IMR-90 (cell line): ENCODE results near the gene LDAH. TPM values are rescaled to one million over a fixed set of nuclear protein-coding genes. Genes with fewer than 3 reads are reported as not detected.

Source experiments
- ATAC-seq: fragments of 200-7000 bp; cut with Tn5 transposase; 2 replicates; pipeline ENCODE4 v1.9.1; 2020; ENCODE audit warnings: low read depth, mild to moderate bottlenecking, moderate library complexity
- BruUV-seq: library from RNA; stranded (reverse); fragments of 400-500 nt; replicated peaks from 2 replicates; lab custom pipeline; 2021; lab: Mats Ljungman, UMichigan
- CTCF ChIA-PET: fragments of 300-600 bp; formaldehyde crosslinking; extraction: SDS; loops from one replicate; lab custom pipeline; 2021; ENCODE audit warnings: antibody characterized with exemption; lab: Yijun Ruan, JAX
- POLR2A ChIA-PET: fragments of 300-600 bp; sonication (Branson Sonifier 250); formaldehyde crosslinking; loops from one replicate; lab custom pipeline; 2022; ENCODE audit warnings: antibody characterized with exemption; ENCODE audit not compliant: unreplicated experiment; lab: Charles Lee
- DNase-seq: peaks from one replicate; pipeline ENCODE4 v3.0.0; 2013
- H2AFZ ChIP-seq: replicated peaks from 2 replicates; pipeline ENCODE3; 2013; ENCODE audit warnings: low read length, mild to moderate bottlenecking; ENCODE audit not compliant: poor library complexity
- H2AK5ac ChIP-seq: 2 replicates; pipeline ENCODE4 v1.6.1; 2013; ENCODE audit warnings: low read depth, low read length, inconsistent platforms
- H2AK9ac ChIP-seq: replicated peaks from 2 replicates; pipeline ENCODE3; 2013; ENCODE audit warnings: mild to moderate bottlenecking, low read depth, low read length, moderate library complexity; ENCODE audit not compliant: poor library complexity
- H2BK120ac ChIP-seq: 2 replicates; pipeline ENCODE4 v1.6.1; 2013; ENCODE audit warnings: low read depth, low read length, inconsistent platforms
- H2BK15ac ChIP-seq: 3 replicates; pipeline ENCODE4 v1.6.1; 2013; ENCODE audit warnings: low read depth, low read length, inconsistent platforms
- H2BK20ac ChIP-seq: 2 replicates; pipeline ENCODE4 v1.6.1; 2013; ENCODE audit warnings: low read depth, mild to moderate bottlenecking, inconsistent platforms, low read length, moderate library complexity
- H2BK5ac ChIP-seq: 2 replicates; pipeline ENCODE4 v1.6.1; 2013; ENCODE audit warnings: mild to moderate bottlenecking, low read depth, low read length, inconsistent platforms; ENCODE audit not compliant: poor library complexity, severe bottlenecking
- H3K14ac ChIP-seq: replicated peaks from 2 replicates; pipeline ENCODE4 v1.6.1; 2013; ENCODE audit warnings: low read depth, low read length, inconsistent platforms
- H3K18ac ChIP-seq: 2 replicates; pipeline ENCODE4 v1.6.1; 2013; ENCODE audit warnings: low read depth, low read length, control low read depth
- H3K23ac ChIP-seq: 2 replicates; pipeline ENCODE4 v1.6.1; 2013; ENCODE audit warnings: low read depth, low read length, inconsistent platforms
- H3K27ac ChIP-seq: 2 replicates; pipeline ENCODE4 v1.5.1; 2013; ENCODE audit warnings: mild to moderate bottlenecking, control low read depth, low read length; ENCODE audit not compliant: insufficient read depth
- H3K27me3 ChIP-seq: 2 replicates; pipeline ENCODE4 v1.6.1; 2013; ENCODE audit warnings: low read length; ENCODE audit not compliant: control insufficient read depth, insufficient read depth
- H3K36me3 ChIP-seq: 2 replicates; pipeline ENCODE4 v1.6.1; 2013; ENCODE audit warnings: low read length, mixed read lengths; ENCODE audit not compliant: control insufficient read depth, insufficient read depth
- H3K4ac ChIP-seq: 2 replicates; pipeline ENCODE4 v1.6.1; 2013; ENCODE audit warnings: low read depth, low read length, inconsistent platforms
- H3K4me1 ChIP-seq: 2 replicates; pipeline ENCODE4 v1.6.1; 2013; ENCODE audit warnings: low read length, mixed read lengths; ENCODE audit not compliant: control insufficient read depth, insufficient read depth
- H3K4me2 ChIP-seq: 2 replicates; pipeline ENCODE4 v1.6.1; 2013; ENCODE audit warnings: low read depth, mild to moderate bottlenecking, control low read depth, low read length, moderate library complexity
- H3K4me3 ChIP-seq: 2 replicates; pipeline ENCODE4 v1.5.1; 2013; ENCODE audit warnings: low read depth, mild to moderate bottlenecking, control low read depth, low read length, moderate library complexity; ENCODE audit not compliant: insufficient read depth
- H3K56ac ChIP-seq: 2 replicates; pipeline ENCODE4 v1.6.1; 2013; ENCODE audit warnings: low read length, inconsistent platforms; ENCODE audit not compliant: insufficient read depth; ENCODE audit errors: extremely low read depth
- H3K79me1 ChIP-seq, 2 experiments: 2 replicates each; pipeline ENCODE4 v1.6.1; 2013; ENCODE audit warnings: low read length in 2 of 2, inconsistent platforms in 1 of 2, low read depth in 1 of 2
- H3K9ac ChIP-seq: 2 replicates; pipeline ENCODE4 v1.6.1; 2013; ENCODE audit warnings: low read depth, low read length, control low read depth
- H3K9me1 ChIP-seq: 2 replicates; pipeline ENCODE4 v1.6.1; 2013; ENCODE audit warnings: low read length, inconsistent platforms; ENCODE audit not compliant: insufficient read depth
- H3K9me3 ChIP-seq: 2 replicates; pipeline ENCODE4 v1.6.1; 2013; ENCODE audit warnings: low read length; ENCODE audit not compliant: control insufficient read depth, insufficient read depth
- H4K20me1 ChIP-seq: 2 replicates; pipeline ENCODE4 v1.6.1; 2013; ENCODE audit warnings: low read length, inconsistent platforms; ENCODE audit not compliant: insufficient read depth
- H4K5ac ChIP-seq: 2 replicates; pipeline ENCODE4 v1.6.1; 2013; ENCODE audit warnings: mild to moderate bottlenecking, low read depth, low read length, control low read depth
- H4K8ac ChIP-seq, 2 experiments: 2 replicates each; pipeline ENCODE4 v1.6.1; 2013; ENCODE audit warnings: low read depth in 2 of 2, low read length in 2 of 2, control low read depth in 1 of 2, inconsistent platforms in 1 of 2
- H4K91ac ChIP-seq: 2 replicates; pipeline ENCODE4 v1.6.1; 2013; ENCODE audit warnings: low read depth, low read length, inconsistent platforms; ENCODE audit not compliant: insufficient read depth
- CEBPB ChIP-seq: IDR thresholded peaks from 2 replicates; pipeline ENCODE4 v1.6.1; 2012; ENCODE audit warnings: low read depth, low read length, improper control_type of control experiment
- MXI1 ChIP-seq: IDR thresholded peaks from 2 replicates; pipeline ENCODE4 v1.6.1; 2012; ENCODE audit warnings: low read depth, mild to moderate bottlenecking, low read length, moderate library complexity, borderline replicate concordance
- RCOR1 ChIP-seq: IDR thresholded peaks from 2 replicates; pipeline ENCODE4 v1.6.1; 2012; ENCODE audit warnings: mild to moderate bottlenecking, low read length, improper control_type of control experiment; ENCODE audit not compliant: insufficient replicate concordance
- SMC3 ChIP-seq: fragments of 150-350 bp; IDR thresholded peaks from 2 replicates; pipeline ENCODE4 v1.6.1; 2016; ENCODE audit warnings: low read depth, mild to moderate bottlenecking, antibody characterized with exemption, low read length, moderate library complexity
- USF2 ChIP-seq: fragments of 150-350 bp; IDR thresholded peaks from 2 replicates; pipeline ENCODE4 v1.6.1; 2017; ENCODE audit warnings: mild to moderate bottlenecking, antibody characterized with exemption, low read length, low read depth
- WGBS, 2 experiments: methylation state at CpG; one replicate each; pipeline versions ENCODE4 v1.1.5 to v1.1.7; 2013; ENCODE audit warnings: missing lambda C conversion rate in 2 of 2; ENCODE audit not compliant: insufficient read length in 1 of 2; ENCODE audit errors: extremely low coverage in 2 of 2; 5-methylcytosine and 5-hydroxymethylcytosine counted together
- dilution Hi-C: fragments of 300-500 bp; cut with HindIII; formaldehyde crosslinking; loops from one replicate; pipeline ENCODE4 v1.14.3; 2018; ENCODE audit warnings: low sequenced_read_pairs; ENCODE audit not compliant: unreplicated experiment
- in situ Hi-C: fragments of 300-500 bp; cut with MboI; formaldehyde crosslinking; loops from 3 replicates; pipeline ENCODE4 v1.14.3; 2019; ENCODE audit warnings: low sequenced_read_pairs, inconsistent platforms, mixed read lengths
- intact Hi-C: fragments of 100-400 bp; cut with micrococcal nuclease; formaldehyde crosslinking; loops from 2 replicates; pipeline ENCODE4 v1.10.0; 2022
- polyA plus RNA-seq, 3 experiments: library from polyadenylated mRNA; depleted of rRNA; stranded (reverse); fragments of >200 nt; gene quantifications; 2 replicates each; pipeline ENCODE4 v1.2.3, GENCODE V29; 2012; ENCODE audit warnings: low replicate concordance in 1 of 3
- total RNA-seq: library from RNA; depleted of rRNA; stranded (reverse); fragments of >200 nt; gene quantifications from 2 replicates; pipeline ENCODE4 v1.2.3, GENCODE V29; 2012

The LDAH gene
- total and polyA plus RNA-seq, 2 of the 4 experiments (the other 2 are of a cell fraction): 12.1 to 31.7 TPM

- intact Hi-C loops: no loop called here
- in situ Hi-C loops: no loop called here
These were observed 120.3 kb downstream of the LDAH start for GRCh38 chr2:20702563-20702962.

More at GRCh38 chr2:20702563-20702962, 120.3 kb downstream of the LDAH start:
- dilution Hi-C loops: no loop called here
- ChIA-PET POLR2A (no interaction called here), CTCF (no interaction called here)
- Histone ChIP-seq H3K27ac (no peak overlapping the region), H3K56ac (no peak overlapping the region), H2AK5ac (no peak overlapping the region), H2BK15ac (no peak overlapping the region), H4K20me1 (no peaks in the 10 kb centered on the region; the same call in 1 of the 2 replicates), H2BK5ac (no peak overlapping the region), H3K4me2 (0 out of 2 replicates have a peak overlapping the region, but pooled peaks have one; percentile 23), H3K4me3 (no peak overlapping the region), H3K36me3 (peaks cover 2% of the 10 kb centered on the region; the same call in 1 of the 2 replicates), H3K27me3 (no peaks in the 10 kb centered on the region), H3K9me3 (no peaks in the 10 kb centered on the region), H3K9ac (no peak overlapping the region), H2AK9ac (no peak overlapping the region), H3K9me1 (0 out of 2 replicates have a peak, but pooled peaks cover 3% of the 10 kb centered on the region), H2AFZ (no peak overlapping the region), H2BK20ac (peak overlapping the region; percentile 57; the same call in 1 of the 2 replicates), H4K8ac (0 out of 4 replicates have a peak overlapping the region, but pooled peaks of 1 of the 2 experiments have one; percentile 44), H3K14ac (no peak overlapping the region), H4K91ac (no peak overlapping the region), H3K79me1 (peaks cover under 1 to 4% of the 10 kb centered on the region in 2 experiments; a peak in 1 of 4 replicates), H3K23ac (no peak overlapping the region), H4K5ac (no peak overlapping the region), H3K4ac (no peak overlapping the region), H3K4me1 (peaks cover 5% of the 10 kb centered on the region), H2BK120ac (peak overlapping the region; percentile 47), H3K18ac (no peak overlapping the region)
- DNase-seq (peak; percentile 78), ATAC-seq (peak; percentile 89)
- WGBS, 2 experiments: no CpG with 5 or more reads among the region's 5 CpGs
- no TSS peak for BruUV-seq
- TF ChIP-seq CEBPB (peak; percentile 32; the same call in 1 of the 2 replicates), RCOR1 (peak; percentile 75), SMC3 (no peak), MXI1 (no peak), USF2 (no peak)
